ENCODE measurements around the gene TRABD. TPM values are rescaled to one million over a fixed set of nuclear protein-coding genes. Genes with fewer than 3 reads are reported as not detected.

TRABD gene
- total RNA-seq, 2 experiments from 2014 or later, result 110 to 114 TPM

GRCh38 chr22:50173311-50173982, 12.3 kb upstream of the TRABD start:
- peaks cover 5% of the 10 kb centered on the region for H3K4me1 Mint-ChIP-seq (ENCODE audit: low read depth)
- DNase-seq (no peak), ATAC-seq (no peak)
- intact Hi-C loops (cut with micrococcal nuclease), result no loop called here
- H3K27me3 Mint-ChIP-seq, result peaks cover 30% of the 10 kb centered on the region
- ChIA-PET POLR2A (interaction anchor here (0.6 to 1.7 kb wide), 2 partner anchors 10 to 63 kb away, joined by 3 to 4 read pairs; no protein-coding TSS in a partner anchor), CTCF (no interaction called here)
- no peaks in the 10 kb centered on the region for H3K9me3 Mint-ChIP-seq
- no peak overlapping the region for H3K27ac Mint-ChIP-seq
- H3K4me3 Mint-ChIP-seq, result no peak overlapping the region
- no peaks in the 10 kb centered on the region for H3K36me3 Mint-ChIP-seq (ENCODE audit: low read depth)
- TF ChIP-seq CTCF (IDR thresholded peaks at IDR 0.05), result no peak

DNA sequence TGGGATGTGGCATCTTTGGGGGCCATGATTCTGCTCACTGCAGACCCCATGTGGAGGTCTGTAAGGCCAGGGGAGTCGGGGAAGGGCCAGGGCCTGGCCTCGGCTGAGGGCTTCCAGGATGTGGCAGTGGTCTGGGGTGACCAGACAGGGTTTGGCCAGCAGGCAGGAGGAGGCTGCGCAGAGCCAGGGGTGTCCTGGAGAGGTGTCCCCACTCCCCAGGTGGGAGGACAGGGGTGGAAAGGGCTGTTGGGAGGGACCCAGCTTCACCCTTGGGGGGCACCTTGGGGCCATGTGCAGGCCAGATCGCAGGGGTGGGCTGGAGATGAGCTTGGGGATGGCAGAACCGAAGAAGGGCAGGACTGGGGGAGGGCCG, 11.7 kb upstream of the TRABD start:
- Mint-ChIP-seq H3K4me3 (no peak overlapping the region), H3K27me3 (peaks cover 25% of the 10 kb centered on the region)

GRCh38 chr22:50174382-50175190, 11.1 kb upstream of the TRABD start:
- Mint-ChIP-seq H3K27me3 (peaks cover 21% of the 10 kb centered on the region), H3K4me1 (ENCODE audit: low read depth) (no peaks in the 10 kb centered on the region), H3K36me3 (ENCODE audit: low read depth) (no peaks in the 10 kb centered on the region), H3K4me3 (no peak overlapping the region), H3K9me3 (no peaks in the 10 kb centered on the region), H3K27ac (no peak overlapping the region)
- CTCF ChIA-PET, result interaction anchor here (1.3 kb wide), 1 partner anchor 26 kb away, joined by 3 read pairs; no protein-coding TSS in a partner anchor
- ATAC-seq (no peak), DNase-seq (no peak)
- TF ChIP-seq CTCF (IDR thresholded peaks at IDR 0.05), result no peak
- intact Hi-C loops (cut with micrococcal nuclease), result no loop called here
- POLR2A ChIA-PET, result interaction anchor here (0.7 to 1.7 kb wide), 3 partner anchors 8 to 17 kb away, joined by 3 to 4 read pairs (median 3); no protein-coding TSS in a partner anchor

More for the DNA sequence above, 11.7 kb upstream of the TRABD start:
- POLR2A ChIA-PET, result interaction anchor here (0.6 to 1.7 kb wide), 3 partner anchors 8 to 62 kb away, joined by 3 to 4 read pairs (median 3); no protein-coding TSS in a partner anchor
- no peak for DNase-seq
- Mint-ChIP-seq H3K27ac (no peak overlapping the region), H3K4me1 (ENCODE audit: low read depth) (peaks cover 3% of the 10 kb centered on the region), H3K36me3 (ENCODE audit: low read depth) (no peaks in the 10 kb centered on the region), H3K9me3 (no peaks in the 10 kb centered on the region)
- CTCF ChIA-PET, result no interaction called here
- intact Hi-C loops (cut with micrococcal nuclease), result no loop called here
- TF ChIP-seq CTCF (IDR thresholded peaks at IDR 0.05), result no peak
- ATAC-seq, result no peak

GRCh38 chr22:50175191-50175461, 10.6 kb upstream of the TRABD start:
- Mint-ChIP-seq H3K4me1 (ENCODE audit: low read depth) (peaks cover 2% of the 10 kb centered on the region), H3K4me3 (no peak overlapping the region), H3K27me3 (peaks cover 21% of the 10 kb centered on the region), H3K27ac (no peak overlapping the region), H3K9me3 (no peaks in the 10 kb centered on the region), H3K36me3 (ENCODE audit: low read depth) (no peaks in the 10 kb centered on the region)
- intact Hi-C loops (cut with micrococcal nuclease), result no loop called here
- no peak for TF ChIP-seq CTCF (IDR thresholded peaks at IDR 0.05)
- no peak for DNase-seq
- ATAC-seq, result no peak
- ChIA-PET POLR2A (interaction anchor here (0.7 to 1.7 kb wide), 2 partner anchors 12 to 16 kb away, joined by 3 to 4 read pairs; no protein-coding TSS in a partner anchor), CTCF (interaction anchor here (1.3 kb wide), 1 partner anchor 27 kb away, joined by 3 read pairs; no protein-coding TSS in a partner anchor)

Measured in activated CD8-positive, alpha-beta T cell treated with anti-CD3 and anti-CD28 coated beads for 36 hours (primary cell).